GM19463 (cell line): ENCODE results near the gene DNAJC5G.
"Not testable (repeated sequence)": the region's sequence is repeated elsewhere in the genome, so short reads cannot be mapped to it uniquely, and the experiment has no call there.

ENCODE experiments used
- ATAC-seq: cut with Tn5 transposase; IDR thresholded peaks from one replicate; pipeline ENCODE4 v1.9.1; 2021; ENCODE audit warnings: mild to moderate bottlenecking, moderate library complexity; ENCODE audit not compliant: unreplicated experiment

DNAJC5G gene

GRCh38 chr2:27272537-27273522 is 2.4 kb upstream of the DNAJC5G start:
- not testable (repeated sequence) for ATAC-seq

- no peak for ATAC-seq
Observed at GRCh38 chr2:27278010-27278409, 2.8 kb downstream of the DNAJC5G start.

DNA sequence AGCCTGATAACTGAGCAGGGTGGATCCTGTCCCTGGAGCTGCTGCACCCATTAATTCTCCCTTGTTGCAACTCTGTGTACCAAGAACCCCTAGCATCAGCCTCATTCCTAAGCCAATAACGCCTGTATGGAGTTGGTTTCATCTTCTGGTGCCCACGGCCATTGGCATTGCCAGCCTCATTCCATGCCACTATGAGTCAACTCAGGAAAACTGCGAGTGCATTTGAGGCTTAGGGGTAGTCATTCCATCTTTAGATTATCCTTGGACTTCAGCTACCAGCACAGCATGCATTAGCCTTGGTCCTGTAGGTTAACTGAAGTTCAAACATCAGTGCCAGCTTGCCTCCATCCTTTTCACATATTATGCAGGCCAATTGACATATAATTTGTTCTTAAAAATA is 5.6 kb downstream of the DNAJC5G start:
- ATAC-seq: no peak

DNA sequence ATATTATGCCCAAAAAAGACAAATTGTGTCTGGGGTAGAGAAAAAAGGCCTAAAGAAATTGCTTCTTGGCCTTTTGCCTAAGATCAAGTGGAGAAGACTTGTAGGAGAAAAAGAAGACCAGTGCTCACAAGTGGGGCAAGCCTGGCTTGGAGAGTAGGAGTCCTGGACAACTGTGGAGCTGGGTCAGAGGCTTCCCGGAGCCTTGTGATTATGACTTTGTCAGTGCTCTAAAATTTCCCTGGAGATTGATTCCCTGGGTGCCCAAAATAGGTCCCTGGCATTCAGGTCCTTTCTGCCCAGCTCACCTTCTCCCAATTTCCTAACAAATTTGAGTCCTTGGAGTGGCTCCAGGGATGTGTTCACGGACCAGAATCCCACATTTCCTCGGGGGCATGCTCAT is 6.2 kb downstream of the DNAJC5G start:
- no peak for ATAC-seq

GRCh38 chr2:27281855-27282559 is 6.8 kb downstream of the DNAJC5G start, which contains the start of gene TRIM54:
TSS of gene TRIM54 (plus strand) at chr2:27282429. CDS start at chr2:27282732, 303 bp downstream.
- no peak for ATAC-seq

GRCh38 chr2:27282892-27283291 is 7.7 kb downstream of the DNAJC5G start:
- no peak for ATAC-seq

DNA sequence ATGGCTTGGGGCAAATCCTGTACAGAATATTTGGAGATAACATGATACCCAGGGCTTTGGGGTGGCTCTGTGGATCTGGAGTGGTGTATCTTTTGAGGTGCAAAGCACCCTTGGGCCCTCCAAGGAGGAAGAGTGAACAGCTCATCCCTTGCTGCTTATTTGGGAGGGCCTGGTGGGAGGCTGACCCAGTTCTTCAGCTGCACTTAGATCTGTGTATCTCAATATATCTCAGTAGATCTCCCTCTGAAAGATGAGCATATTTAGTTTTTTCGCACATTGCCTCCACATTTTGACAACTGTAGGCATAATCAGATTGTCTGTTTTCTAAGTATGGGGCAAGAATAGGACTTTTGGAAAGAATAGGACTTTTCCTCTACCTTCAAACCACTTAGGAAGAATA is 9.8 kb downstream of the DNAJC5G start:
- no peak for ATAC-seq

- no peak for ATAC-seq
Observed at GRCh38 chr2:27285481-27285880, 10.2 kb downstream of the DNAJC5G start.

GRCh38 chr2:27288610-27289009 is 13.4 kb downstream of the DNAJC5G start:
- ATAC-seq: no peak

- no peak for ATAC-seq
Observed at GRCh38 chr2:27290549-27290948, 15.3 kb downstream of the DNAJC5G start.

GRCh38 chr2:27291865-27292264 is 16.6 kb downstream of the DNAJC5G start:
- no peak for ATAC-seq

DNA sequence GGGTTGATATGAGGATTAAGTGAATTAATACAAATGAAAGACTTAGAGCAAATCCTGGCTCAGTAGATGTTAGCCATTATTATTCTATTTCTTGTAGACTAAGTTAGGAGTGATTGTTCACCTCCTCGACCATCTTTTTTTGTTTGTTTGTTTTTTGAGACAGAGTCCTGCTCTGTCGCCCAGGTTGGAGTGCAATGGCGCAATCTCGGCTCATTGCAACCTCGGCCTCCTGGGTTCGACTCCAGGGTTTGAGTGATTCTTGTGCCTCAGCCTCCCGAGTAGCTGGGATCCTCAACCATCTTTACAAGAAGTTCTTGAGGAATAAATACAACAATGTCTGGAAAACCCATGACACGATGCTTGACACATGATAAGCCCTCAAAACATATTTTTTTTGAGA is 19.7 kb downstream of the DNAJC5G start:
- ATAC-seq: no peak

GRCh38 chr2:27296481-27296880 is 21.2 kb downstream of the DNAJC5G start:
- ATAC-seq: no peak

DNA sequence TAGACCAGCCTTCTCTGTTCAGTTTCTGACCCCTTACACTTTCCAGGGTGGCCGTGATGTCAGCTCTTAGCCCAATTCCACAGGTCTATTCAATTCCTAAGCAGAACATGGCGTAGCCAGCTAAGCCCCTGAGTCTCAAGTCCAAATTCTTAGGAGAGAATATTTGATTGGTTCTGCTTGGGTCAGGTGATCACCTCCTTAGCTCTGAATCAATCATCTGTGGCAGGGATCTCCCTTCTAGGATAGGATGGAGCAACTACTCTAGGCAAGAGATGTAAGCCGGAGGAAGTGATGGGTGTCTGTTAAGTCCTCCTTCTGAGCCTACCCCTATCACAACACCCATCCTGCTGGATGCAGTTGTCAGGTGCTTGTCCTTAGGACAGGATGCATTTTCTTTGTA is 22.0 kb downstream of the DNAJC5G start:
- ATAC-seq: no peak

DNA sequence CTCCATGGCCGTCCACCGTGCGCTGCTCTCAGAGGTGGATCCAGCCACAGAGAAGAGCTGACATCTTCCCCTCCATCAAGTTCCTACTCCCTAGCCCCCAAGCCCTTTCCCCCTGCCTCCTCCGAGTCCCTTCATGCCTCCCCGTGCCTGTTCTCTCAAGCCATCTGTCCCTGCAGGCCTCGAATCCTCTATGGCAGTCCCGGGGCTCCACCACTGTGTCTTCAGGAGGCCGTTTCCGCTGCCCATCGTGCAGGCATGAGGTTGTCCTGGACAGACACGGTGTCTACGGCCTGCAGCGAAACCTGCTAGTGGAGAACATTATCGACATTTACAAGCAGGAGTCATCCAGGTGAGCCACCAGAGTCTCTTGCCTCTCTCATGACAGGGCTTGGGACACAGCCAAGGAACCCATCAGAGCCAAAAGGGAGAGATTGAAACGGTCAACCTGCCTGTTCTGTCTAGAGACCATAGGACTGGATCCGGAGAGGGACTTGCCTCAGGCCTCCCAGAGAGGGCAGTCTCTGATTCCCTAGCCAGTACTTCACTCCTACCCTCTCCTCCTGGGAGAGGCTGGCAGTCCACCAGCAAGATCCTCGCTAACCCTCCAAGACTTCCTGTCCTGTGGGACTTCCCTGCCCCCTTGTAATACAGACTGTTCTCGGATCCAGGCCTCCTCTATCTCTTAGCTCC is 23.3 kb downstream of the DNAJC5G start:
- no peak for ATAC-seq

- not testable (repeated sequence) for ATAC-seq
Observed at GRCh38 chr2:27300606-27301005, 25.4 kb downstream of the DNAJC5G start.

DNA sequence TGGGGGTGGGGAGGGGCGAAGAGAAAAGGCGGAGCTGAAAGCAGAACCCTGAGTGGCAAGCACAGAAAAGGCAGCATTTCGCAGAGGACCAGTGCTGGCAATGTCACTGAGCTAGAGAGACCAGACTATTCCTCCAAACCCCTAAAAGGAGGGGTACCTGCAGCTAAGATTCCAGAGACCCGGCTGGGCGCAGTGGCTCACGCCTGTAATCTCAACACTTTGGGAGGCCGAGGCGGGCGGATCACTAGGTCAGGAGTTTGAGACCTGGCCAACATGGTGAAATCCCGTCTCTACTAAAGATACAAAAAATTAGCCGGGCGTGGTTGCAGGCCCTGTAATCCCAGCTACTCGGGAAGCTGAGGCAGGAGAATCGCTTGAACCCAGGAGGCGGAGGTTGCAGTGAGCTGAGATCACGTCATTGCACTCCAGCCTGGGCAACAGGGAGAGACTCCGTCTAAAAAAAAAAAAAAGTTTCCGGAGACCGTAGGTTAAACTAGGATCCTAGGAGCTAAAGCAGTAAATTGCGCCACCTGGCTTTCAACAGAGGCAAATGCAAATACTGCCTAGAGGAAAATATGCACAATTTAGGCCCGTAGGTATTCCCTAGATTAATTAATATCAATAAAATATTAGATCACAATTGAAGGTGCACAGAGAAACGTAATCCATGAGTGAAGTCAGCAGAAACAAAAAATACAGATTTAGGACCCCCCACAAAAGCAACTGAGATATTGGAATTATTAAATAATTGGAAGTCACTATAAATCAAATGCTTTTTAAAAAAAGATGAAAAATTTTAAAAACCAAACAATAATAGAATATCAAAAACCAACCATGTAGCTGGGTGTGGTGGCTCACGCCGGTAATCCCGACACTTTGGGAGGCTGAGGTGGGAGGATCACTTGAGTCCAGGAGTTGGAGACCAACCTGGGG is 28.1 kb downstream of the DNAJC5G start:
- ATAC-seq: no peak

DNA sequence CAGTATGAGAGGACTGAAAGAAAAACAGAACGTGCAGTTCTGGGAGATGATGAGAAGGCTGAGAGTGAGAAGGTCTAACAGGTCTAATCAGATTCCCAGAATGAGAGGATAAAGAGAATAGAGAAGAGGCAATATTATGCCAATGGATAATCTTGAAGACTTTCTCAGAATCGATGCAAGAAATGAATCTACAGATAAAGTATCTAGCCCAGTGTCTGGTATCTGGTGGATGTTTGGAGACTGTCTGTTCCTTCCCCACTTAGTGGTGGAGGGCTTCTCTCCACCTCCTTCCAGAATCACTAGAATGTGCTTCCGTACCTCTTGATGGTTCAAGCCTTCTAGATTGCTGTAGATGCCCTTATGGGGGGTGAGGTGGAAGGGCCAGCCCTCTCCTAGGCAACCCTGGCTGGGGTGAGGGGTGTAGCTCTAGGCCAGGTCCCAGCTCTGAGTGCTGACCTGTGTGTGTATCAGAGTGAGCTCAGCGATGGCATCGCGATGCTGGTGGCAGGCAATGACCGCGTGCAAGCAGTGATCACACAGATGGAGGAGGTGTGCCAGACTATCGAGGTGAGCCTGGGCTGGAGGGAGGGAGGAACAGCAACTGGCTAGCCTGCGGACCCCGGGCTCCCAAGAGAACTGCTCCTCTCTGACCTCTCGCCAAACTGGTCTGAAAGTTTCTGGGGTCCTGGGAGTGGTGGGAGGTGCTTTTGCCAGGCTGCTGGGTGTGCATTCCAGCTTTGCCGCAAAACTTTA is 29.4 kb downstream of the DNAJC5G start:
- ATAC-seq: no peak

- no peak for ATAC-seq
Observed at GRCh38 chr2:27305516-27305915, 30.3 kb downstream of the DNAJC5G start.

GRCh38 chr2:27306136-27306535 is 30.9 kb downstream of the DNAJC5G start:
- ATAC-seq: no peak
